AG04450 (cell line): ENCODE measurements around the gene COL23A1. TPM values are rescaled to one million over a fixed set of nuclear protein-coding genes. Genes with fewer than 3 reads are reported as not detected.

Experiments used
- CTCF ChIA-PET: fragments of 300-600, 350-600 bp; formaldehyde crosslinking; extraction: SDS; loops from one replicate; lab custom pipeline; 2022; ENCODE audit warnings: antibody characterized with exemption, inconsistent platforms; lab: Charles Lee
- POLR2A ChIA-PET: fragments of 350-600 bp; formaldehyde crosslinking; extraction: SDS; loops from one replicate; lab custom pipeline; 2021; ENCODE audit warnings: antibody characterized with exemption, inconsistent platforms; lab: Yijun Ruan, JAX
- DNase-seq: peaks from one replicate; pipeline ENCODE4 v3.0.0-alpha.2; 2011; ENCODE audit warnings: low read depth, low spot score
- H3K27ac ChIP-seq: one replicate; pipeline ENCODE4 v1.5.1; 2012; ENCODE audit warnings: low read depth, low read length, control low read depth
- H3K27me3 ChIP-seq: one replicate; pipeline ENCODE4 v1.6.0; 2012; ENCODE audit warnings: low read length; ENCODE audit not compliant: control insufficient read depth, insufficient read depth
- H3K4me3 ChIP-seq: 2 replicates; pipeline ENCODE4 v1.5.1; 2011; ENCODE audit warnings: mild to moderate bottlenecking, low read depth, low read length, control low read depth
- H3K9me3 ChIP-seq: 2 replicates; pipeline ENCODE4 v1.5.1; 2012; ENCODE audit warnings: low read length; ENCODE audit not compliant: control insufficient read depth, insufficient read depth
- CTCF ChIP-seq: IDR thresholded peaks from 2 replicates; pipeline ENCODE4 v1.5.1; 2011; ENCODE audit warnings: low read depth, low read length, control low read depth, inconsistent platforms
- polyA plus RNA-seq: library from polyadenylated mRNA; depleted of rRNA; stranded (reverse); fragments of >200 nt; gene quantifications from 2 replicates; pipeline ENCODE4 v1.2.3, GENCODE V29; 2011

The COL23A1 gene
- polyA plus RNA-seq, 1 experiment = not detected

- DNase-seq = no peak
- POLR2A ChIA-PET = no interaction called here
- H3K27me3 ChIP-seq = no peaks in the 10 kb centered on the region
- no peak overlapping the region for H3K27ac ChIP-seq
- CTCF ChIA-PET = no interaction called here
- peaks cover 26% of the 10 kb centered on the region for H3K9me3 ChIP-seq
- no peak overlapping the region for H3K4me3 ChIP-seq
- TF ChIP-seq CTCF = no peak
Measured at GRCh38 chr5:178416206-178416882, 173.8 kb downstream of the COL23A1 start.

GRCh38 chr5:178415353-178415752 lies 174.8 kb downstream of the COL23A1 start:
- POLR2A ChIA-PET = no interaction called here
- no peaks in the 10 kb centered on the region for H3K27me3 ChIP-seq
- H3K27ac ChIP-seq = no peak overlapping the region
- no peak for TF ChIP-seq CTCF
- peaks cover 25% of the 10 kb centered on the region for H3K9me3 ChIP-seq
- CTCF ChIA-PET = no interaction called here
- H3K4me3 ChIP-seq = no peak overlapping the region
- no peak for DNase-seq

GRCh38 chr5:178413988-178414387 lies 176.2 kb downstream of the COL23A1 start:
- Histone ChIP-seq H3K27ac (no peak overlapping the region), H3K9me3 (peaks cover 25% of the 10 kb centered on the region), H3K4me3 (no peak overlapping the region), H3K27me3 (no peaks in the 10 kb centered on the region)
- ChIA-PET CTCF (no interaction called here), POLR2A (no interaction called here)
- TF ChIP-seq CTCF = no peak
- DNase-seq = no peak

- no peak for DNase-seq
- no peak for TF ChIP-seq CTCF
- H3K9me3 ChIP-seq = peaks cover 22% of the 10 kb centered on the region
- H3K27ac ChIP-seq = no peak overlapping the region
- ChIA-PET POLR2A (no interaction called here), CTCF (no interaction called here)
- no peak overlapping the region for H3K4me3 ChIP-seq
- H3K27me3 ChIP-seq = no peaks in the 10 kb centered on the region
Measured at GRCh38 chr5:178411083-178411482, 179.1 kb downstream of the COL23A1 start.

- Histone ChIP-seq H3K9me3 (peaks cover 24% of the 10 kb centered on the region), H3K27ac (no peak overlapping the region), H3K27me3 (no peaks in the 10 kb centered on the region), H3K4me3 (no peak overlapping the region)
- CTCF ChIA-PET = no interaction called here
- DNase-seq = no peak
- TF ChIP-seq CTCF = no peak
- POLR2A ChIA-PET = no interaction called here
Measured at GRCh38 chr5:178407646-178408045, 182.5 kb downstream of the COL23A1 start.
